ENCODE data around the gene SLC35G2. TPM values are rescaled to one million over a fixed set of nuclear protein-coding genes. Genes with fewer than 3 reads are reported as not detected.
"Not testable (repeated sequence)": the region's sequence is repeated elsewhere in the genome, so short reads cannot be mapped to it uniquely, and the experiment has no call there.

Gene SLC35G2
- total RNA-seq, 4 donors from 2014 or later = 2.9 to 6.4 (median 5.3) TPM

GRCh38 chr3:136861890-136862616 lies 43.1 kb downstream of the SLC35G2 start, which contains the start of gene NCK1:
TSS of gene NCK1 (plus strand) at chr3:136862208. CDS start at chr3:136928002, 65,794 bp downstream.
- Histone ChIP-seq H3K27me3 (no peaks in the 10 kb centered on the region), H3K9me3 (no peaks in the 10 kb centered on the region), H3K36me3 (no peaks in the 10 kb centered on the region), H3K4me1 (peaks cover 17 to 32% (median 27%) of the 10 kb centered on the region in 4 donors), H3K27ac (replicated peaks in 1 of 4) (peak within 1 kb of the TSS; percentile 94 to 96 (median 95)), H3K4me3 (peak within 1 kb of the TSS; percentile 82 to 92 (median 86))
- DNase-seq (ENCODE audit: extremely low spot score) = peak; percentile 99
- WGBS = 0% methylated on average over 13 of the region's 67 CpGs
- TF ChIP-seq POLR2A (IDR thresholded peaks at IDR 0.05; ENCODE audit: low read depth) (no peak), CTCF (IDR thresholded peaks at IDR 0.05) (peak in 1 of 3 experiments; percentile 18), POLR2AphosphoS5 (IDR thresholded peaks at IDR 0.05) (peak; percentile 95 to 96)
- intact Hi-C loops (cut with DNase I) = loop anchor here (5.0 to 10.0 kb wide), 4 partner anchors 65 to 667 kb away; partner anchors contain the start of genes MSL2 and STAG1

GRCh38 chr3:136862617-136863322 lies 43.8 kb downstream of the SLC35G2 start:
- Histone ChIP-seq H3K27me3 (no peaks in the 10 kb centered on the region), H3K9me3 (no peaks in the 10 kb centered on the region), H3K4me1 (peaks cover 17 to 38% (median 27%) of the 10 kb centered on the region in 4 donors), H3K36me3 (peaks cover 0 to 2% (median 0%) of the 10 kb centered on the region in 4 donors), H3K27ac (replicated peaks in 1 of 4) (peak overlapping the region; percentile 94 to 96 (median 95)), H3K4me3 (peak overlapping the region; percentile 82 to 92 (median 86))
- under 1% methylated on average over 33 of the region's 39 CpGs for WGBS
- peak; percentile 93 for DNase-seq (ENCODE audit: extremely low spot score)
- TF ChIP-seq POLR2A (IDR thresholded peaks at IDR 0.05; ENCODE audit: low read depth) (no peak), POLR2AphosphoS5 (IDR thresholded peaks at IDR 0.05) (peak in 1 of 2 donors; percentile 3)
- intact Hi-C loops (cut with DNase I) = loop anchor here (5.0 to 10.0 kb wide), 4 partner anchors 65 to 668 kb away; partner anchors contain the start of genes MSL2 and STAG1

GRCh38 chr3:136869282-136869681 lies 50.4 kb downstream of the SLC35G2 start:
- Histone ChIP-seq H3K27ac (replicated peaks in 1 of 4) (no peak overlapping the region), H3K4me3 (no peak overlapping the region), H3K36me3 (peaks cover 0 to 19% (median 10%) of the 10 kb centered on the region in 4 donors), H3K9me3 (no peaks in the 10 kb centered on the region), H3K27me3 (no peaks in the 10 kb centered on the region), H3K4me1 (peaks cover 0 to 23% (median 14%) of the 10 kb centered on the region in 4 donors)
- no peak for TF ChIP-seq POLR2AphosphoS5 (IDR thresholded peaks at IDR 0.05)
- WGBS = 93% methylated on average over 9 of the region's 9 CpGs
- no peak for DNase-seq (ENCODE audit: extremely low spot score)
- intact Hi-C loops (cut with DNase I) = loop anchor here (10.0 kb wide), 1 partner anchor 674 kb away; the partner anchor contains the start of gene MSL2

GRCh38 chr3:136872258-136872657 lies 53.3 kb downstream of the SLC35G2 start:
- H3K27me3 ChIP-seq = not testable (repeated sequence)
- 91% methylated on average over 3 of the region's 3 CpGs for WGBS

GRCh38 chr3:136879510-136879909 lies 60.6 kb downstream of the SLC35G2 start:
- H3K9me3 ChIP-seq; H3K36me3 ChIP-seq; H3K27ac ChIP-seq (replicated peaks in 1 of 4); H3K4me3 ChIP-seq; intact Hi-C loops (cut with DNase I); DNase-seq (ENCODE audit: extremely low spot score); H3K27me3 ChIP-seq: not testable (repeated sequence)
- WGBS = 97% methylated on average over 2 of the region's 2 CpGs
- peaks cover 0 to 21% (median 16%) of the 10 kb centered on the region in 4 donors for H3K4me1 ChIP-seq

More at GRCh38 chr3:136872258-136872657, 53.3 kb downstream of the SLC35G2 start:
- intact Hi-C loops (cut with DNase I); DNase-seq (ENCODE audit: extremely low spot score); H3K27ac ChIP-seq (replicated peaks in 1 of 4); H3K4me3 ChIP-seq; H3K9me3 ChIP-seq: not testable (repeated sequence)
- H3K4me1 ChIP-seq = peaks cover 0 to 25% (median 8%) of the 10 kb centered on the region in 4 donors
- peaks cover 0 to 19% (median 10%) of the 10 kb centered on the region in 4 donors for H3K36me3 ChIP-seq

GRCh38 chr3:136882571-136882970 lies 63.6 kb downstream of the SLC35G2 start:
- intact Hi-C loops (cut with DNase I) = no loop called here
- WGBS = 100% methylated on average over 1 of the region's 1 CpG
- DNase-seq (ENCODE audit: extremely low spot score) = no peak
- Histone ChIP-seq H3K4me1 (peaks cover 8 to 38% (median 35%) of the 10 kb centered on the region in 4 donors), H3K9me3 (no peaks in the 10 kb centered on the region), H3K27me3 (no peaks in the 10 kb centered on the region), H3K4me3 (no peak overlapping the region), H3K36me3 (no peaks in the 10 kb centered on the region), H3K27ac (replicated peaks in 1 of 4) (no peak overlapping the region)
- TF ChIP-seq POLR2AphosphoS5 (IDR thresholded peaks at IDR 0.05) (no peak), CTCF (IDR thresholded peaks at IDR 0.05) (no peak), POLR2A (IDR thresholded peaks at IDR 0.05; ENCODE audit: low read depth) (no peak), EP300 (IDR thresholded peaks at IDR 0.05) (no peak)
